ENCODE results near the gene PCDH9.

DNA sequence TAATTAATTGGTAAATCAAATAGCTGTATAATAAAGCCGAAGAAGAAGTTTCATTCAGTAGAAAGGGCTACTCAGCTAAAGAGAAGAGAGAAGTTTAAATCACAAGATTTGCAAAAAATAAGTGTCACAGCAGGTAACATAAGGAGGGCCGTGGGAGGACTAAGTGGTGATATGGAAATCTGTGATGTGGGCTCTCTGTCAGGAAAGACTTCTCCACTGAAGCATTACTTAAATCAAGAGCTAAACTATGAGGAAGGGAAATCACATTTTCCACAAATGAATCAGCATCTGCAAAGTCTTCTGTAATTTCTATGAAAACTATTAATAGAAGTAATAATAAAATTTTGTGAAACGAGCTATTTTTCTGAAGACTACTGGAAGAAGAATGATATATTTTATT is 153.8 kb downstream of the PCDH9 start:
- TF ChIP-seq POLR2A (IDR thresholded peaks at IDR 0.05; ENCODE audit: low read depth, low read length) (no peak), TAF1 (IDR thresholded peaks at IDR 0.05; ENCODE audit: borderline replicate concordance, low read depth, low read length) (no peak)
